HepG2 (cell line): ENCODE data around the gene ADAM19. TPM values are rescaled to one million over a fixed set of nuclear protein-coding genes. Genes with fewer than 3 reads are reported as not detected.

Source experiments
- ATAC-seq: fragments of 200-7000 bp; cut with Tn5 transposase; 3 replicates; pipeline ENCODE4 v1.9.1; 2020; ENCODE audit warnings: mild to moderate bottlenecking, moderate library complexity
- BruUV-seq: library from RNA; stranded (reverse); fragments of 400-500 nt; replicated peaks from 2 replicates; lab custom pipeline; 2021; lab: Mats Ljungman, UMichigan
- CTCF ChIA-PET: fragments of 300-600 bp; formaldehyde crosslinking; extraction: SDS; loops from one replicate; lab custom pipeline; 2021; ENCODE audit warnings: low total read pairs, inconsistent platforms, low intra/inter-chr PET ratio; lab: Yijun Ruan, JAX
- POLR2A ChIA-PET: fragments of 350-600 bp; sonication (Branson Sonifier 250); formaldehyde crosslinking; loops from one replicate; lab custom pipeline; 2020; ENCODE audit warnings: antibody characterized with exemption, inconsistent platforms; lab: Yijun Ruan, JAX
- DNase-seq: peaks from one replicate; pipeline ENCODE4 v3.0.0-alpha.2; 2015; ENCODE audit warnings: low spot score
- FAIRE-seq: peaks from 3 replicates; lab custom pipeline; 2011; peaks lifted over from hg19 to GRCh38; lab: Jason Lieb, UNC
- H2AFZ ChIP-seq: one replicate; pipeline ENCODE4 v1.6.1; 2011; ENCODE audit warnings: low read length, inconsistent platforms
- H3K27ac ChIP-seq: fragments of 300-600 bp; 3 replicates; pipeline ENCODE4 v1.8.0; 2011; ENCODE audit warnings: mixed run types, mild to moderate bottlenecking, mixed read lengths, low read length, inconsistent platforms; ENCODE audit not compliant: insufficient read depth; ENCODE audit errors: extremely low read length
- H3K27me3 ChIP-seq, 2 experiments: fragments of 200-600 bp in 1 of 2; 2 replicates in 1 of 2; 3 replicates in 1 of 2; pipeline versions ENCODE4 v1.6.0 to v1.8.0; 2011; ENCODE audit warnings: low read length in 2 of 2, mild to moderate bottlenecking in 2 of 2, moderate library complexity in 2 of 2, inconsistent platforms in 1 of 2; ENCODE audit not compliant: insufficient read depth in 2 of 2, control insufficient read depth in 1 of 2
- H3K36me3 ChIP-seq, 2 experiments: fragments of 200-600 bp in 1 of 2; replicated peaks in 1 of 2; 2 replicates in 1 of 2; 3 replicates in 1 of 2; pipeline versions ENCODE4 v1.5.1 to v1.8.0; 2011; ENCODE audit warnings: low read length in 2 of 2, inconsistent platforms in 1 of 2; ENCODE audit not compliant: insufficient read depth in 2 of 2, control insufficient read depth in 1 of 2
- H3K4me1 ChIP-seq: 2 replicates; pipeline ENCODE4 v1.5.1; 2012; ENCODE audit warnings: low read length, inconsistent platforms; ENCODE audit not compliant: insufficient read depth
- H3K4me2 ChIP-seq: 2 replicates; pipeline ENCODE4 v1.6.0; 2011; ENCODE audit warnings: low read depth, low read length, inconsistent platforms
- H3K4me3 ChIP-seq, 3 experiments: fragments of 200-600 bp in 1 of 3; sonication (generic), shearing (Covaris generic) in 1 of 3; replicated peaks in 1 of 3; 2 replicates each; pipeline ENCODE4 v1.5.1; 2011 to 2016; ENCODE audit warnings: low read length in 3 of 3, inconsistent platforms in 2 of 3, low read depth in 2 of 3, mild to moderate bottlenecking in 2 of 3, control low read depth in 1 of 3, mixed read lengths in 1 of 3; ENCODE audit not compliant: insufficient read depth in 1 of 3
- H3K79me2 ChIP-seq: one replicate; pipeline ENCODE4 v1.6.1; 2011; ENCODE audit warnings: low read length, inconsistent platforms; ENCODE audit not compliant: insufficient read depth
- H3K9ac ChIP-seq: 2 replicates; pipeline ENCODE4 v1.6.0; 2011; ENCODE audit warnings: mild to moderate bottlenecking, low read depth, low read length, inconsistent platforms; ENCODE audit not compliant: insufficient read depth
- H3K9me3 ChIP-seq: 2 replicates; pipeline ENCODE4 v1.5.1; 2012; ENCODE audit warnings: mild to moderate bottlenecking, low read length
- H4K20me1 ChIP-seq: 2 replicates; pipeline ENCODE4 v1.6.0; 2011; ENCODE audit warnings: inconsistent platforms, mild to moderate bottlenecking, low read length, moderate library complexity; ENCODE audit not compliant: insufficient read depth
- CENPBD1 ChIP-seq: sonication (generic); formaldehyde crosslinking; IDR thresholded peaks from 2 replicates; pipeline ENCODE4 v1.8.0; 2022; ENCODE audit warnings: missing genetic modification reagents, low read depth, mild to moderate bottlenecking, borderline replicate concordance
- CREBL2 ChIP-seq: sonication (generic); formaldehyde crosslinking; IDR thresholded peaks from 2 replicates; pipeline ENCODE4 v1.8.1; 2023; ENCODE audit warnings: missing genetic modification reagents, mild to moderate bottlenecking, borderline replicate concordance
- DNMT1 ChIP-seq: sonication (generic); formaldehyde crosslinking; IDR thresholded peaks from 2 replicates; pipeline ENCODE4 v1.5.1; 2020; ENCODE audit warnings: mild to moderate bottlenecking, missing genetic modification reagents
- HNF4G ChIP-seq, 2 experiments: sonication (generic) in 1 of 2; formaldehyde crosslinking in 1 of 2; IDR thresholded peaks; 2 replicates each; pipeline versions ENCODE4 v1.4.0 to v1.6.1; 2011 to 2020; ENCODE audit warnings: borderline replicate concordance in 2 of 2, low read depth in 2 of 2, mild to moderate bottlenecking in 2 of 2, low read length in 1 of 2, missing genetic modification reagents in 1 of 2, moderate library complexity in 1 of 2
- MATR3 ChIP-seq: sonication (generic); formaldehyde crosslinking; IDR thresholded peaks from 2 replicates; pipeline ENCODE4 v1.4.0; 2020; ENCODE audit warnings: missing genetic modification reagents
- PCBP2 ChIP-seq: fragments of 200-400 bp; formaldehyde crosslinking; optimal IDR thresholded peaks from 2 replicates; pipeline ENCODE3; 2018; ENCODE audit warnings: low read length, low read depth; ENCODE audit not compliant: poor library complexity, severe bottlenecking
- RNF219 ChIP-seq: sonication (generic); formaldehyde crosslinking; IDR thresholded peaks from 2 replicates; pipeline ENCODE4 v1.5.0; 2020; ENCODE audit warnings: mild to moderate bottlenecking, missing genetic modification reagents
- RXRA ChIP-seq: sonication (generic); formaldehyde crosslinking; IDR thresholded peaks from 2 replicates; pipeline ENCODE4 v1.5.1; 2020; ENCODE audit warnings: missing genetic modification reagents
- SCMH1 ChIP-seq: sonication (generic); formaldehyde crosslinking; IDR thresholded peaks from 2 replicates; pipeline ENCODE4 v1.9.0; 2021; ENCODE audit warnings: missing genetic modification reagents, mild to moderate bottlenecking, borderline replicate concordance
- SMARCC2 ChIP-seq: fragments of 450-650 bp; IDR thresholded peaks from 2 replicates; pipeline ENCODE4 v1.6.1; 2017; ENCODE audit warnings: antibody characterized with exemption, mild to moderate bottlenecking
- SP1 ChIP-seq, 2 experiments: fragments of 450-650 bp in 1 of 2; sonication (generic) in 1 of 2; formaldehyde crosslinking in 1 of 2; IDR thresholded peaks; 2 replicates each; pipeline versions ENCODE4 v1.4.0 to v1.6.1; 2016 to 2020; ENCODE audit warnings: missing genetic modification reagents in 1 of 2
- TRIM22 ChIP-seq: fragments of 450-650 bp; IDR thresholded peaks from 2 replicates; pipeline ENCODE4 v1.6.1; 2017
- ZNF367 ChIP-seq: sonication (generic); formaldehyde crosslinking; IDR thresholded peaks from 2 replicates; pipeline ENCODE4 v1.4.0; 2020; ENCODE audit warnings: missing genetic modification reagents, borderline replicate concordance
- ZNF629 ChIP-seq: sonication (generic); formaldehyde crosslinking; conservative IDR thresholded peaks from 2 replicates; pipeline ENCODE4 v1.5.0; 2020; ENCODE audit warnings: missing genetic modification reagents
- WGBS: methylation state at CpG from one replicate; pipeline ENCODE4 v1.1.6; 2017; ENCODE audit warnings: low lambda C conversion rate; 5-methylcytosine and 5-hydroxymethylcytosine counted together
- in situ Hi-C: cut with HindIII; loops from 2 replicates; pipeline ENCODE4 v1.10.0; 2017; ENCODE audit warnings: low pct_unique_long_range_greater_than_20kb; ENCODE audit not compliant: extremely low pct_ligation_motif_present
- intact Hi-C: fragments of 100-400 bp; cut with micrococcal nuclease; formaldehyde crosslinking; loops from one replicate; pipeline ENCODE4 v1.10.0; 2022; ENCODE audit not compliant: unreplicated experiment
- polyA plus RNA-seq, 8 experiments: library from polyadenylated mRNA; depleted of rRNA in 3 of 8; stranded (reverse) in 7 of 8; unstranded in 1 of 8; fragments of >200 nt; fragmentation: Illumina TruSeq in 4 of 8; extraction: Trizol in 4 of 8; gene quantifications; 2 replicates each; pipeline versions ENCODE4 v1.2.1 to v1.2.3, GENCODE V29; 2011 to 2016; ENCODE audit warnings: low read depth in 4 of 8, missing spikeins in 1 of 8, mixed read lengths in 1 of 8; ENCODE audit not compliant: insufficient read depth in 1 of 8
- total RNA-seq, 5 experiments: library from RNA; depleted of rRNA; stranded (reverse); fragments of >200 nt; fragmentation: Illumina TruSeq; extraction: Trizol; gene quantifications; 2 replicates each; pipeline ENCODE4 v1.2.3, GENCODE V29; 2016; ENCODE audit warnings: low read depth in 1 of 5

Gene ADAM19
- total and polyA plus RNA-seq, 2 of the 13 experiments (the other 11 are each of a cell fraction or from before 2014, with no cell fraction given) = 0.38 to 0.74 TPM

- Histone ChIP-seq H3K27ac (no peak overlapping the region), H3K4me2 (no peak overlapping the region), H3K4me3 (no peak overlapping the region), H3K9ac (no peak overlapping the region), H3K4me1 (peaks cover 17% of the 10 kb centered on the region), H3K36me3 (no peaks in the 10 kb centered on the region), H2AFZ (no peak overlapping the region), H4K20me1 (no peaks in the 10 kb centered on the region), H3K27me3 (no peaks in the 10 kb centered on the region), H3K9me3 (no peaks in the 10 kb centered on the region), H3K79me2 (no peaks in the 10 kb centered on the region)
- BruUV-seq = no TSS peak
- ATAC-seq (no peak), DNase-seq (no peak), FAIRE-seq (no peak)
- CTCF ChIA-PET = no interaction called here
- TF ChIP-seq CREBL2 (CRISPR knock-in tag) (no peak), PCBP2 (no peak), ZNF367 (CRISPR knock-in tag) (no peak), CENPBD1 (CRISPR knock-in tag) (no peak)
- intact Hi-C loops (no loop called here), in situ Hi-C loops (no loop called here)
- 55% methylated on average over 11 of the region's 11 CpGs for WGBS
- POLR2A ChIA-PET = no interaction called here
These were observed 84.0 kb downstream of the ADAM19 start for GRCh38 chr5:157491471-157491995.

GRCh38 chr5:157487358-157487757 is 88.2 kb downstream of the ADAM19 start:
- no peaks in the 10 kb centered on the region for H3K27me3 ChIP-seq
- no peak overlapping the region for H3K4me2 ChIP-seq
- BruUV-seq = no TSS peak
- H3K36me3 ChIP-seq = no peaks in the 10 kb centered on the region
- POLR2A ChIA-PET = no interaction called here
- no peak for ATAC-seq
- no peak overlapping the region for H3K9ac ChIP-seq
- in situ Hi-C loops = no loop called here
- CTCF ChIA-PET = no interaction called here
- H2AFZ ChIP-seq = no peak overlapping the region
- no peak overlapping the region for H3K4me3 ChIP-seq
- H3K9me3 ChIP-seq = no peaks in the 10 kb centered on the region
- H3K27ac ChIP-seq = no peak overlapping the region
- peaks cover 33% of the 10 kb centered on the region for H3K4me1 ChIP-seq
- H3K79me2 ChIP-seq = no peaks in the 10 kb centered on the region
- DNase-seq = no peak
- 90% methylated on average over 3 of the region's 3 CpGs for WGBS
- no peaks in the 10 kb centered on the region for H4K20me1 ChIP-seq
- FAIRE-seq = no peak
- intact Hi-C loops = no loop called here
- TF ChIP-seq HNF4G (IDR thresholded peaks at IDR 0.05; ENCODE audit: borderline replicate concordance, low read depth, low read length) (no peak), HNF4G (CRISPR knock-in tag; IDR thresholded peaks at IDR 0.05; ENCODE audit: borderline replicate concordance, low read depth) (no peak), SMARCC2 (no peak), RNF219 (CRISPR knock-in tag) (no peak), MATR3 (CRISPR knock-in tag) (no peak), TRIM22 (no peak), ZNF629 (CRISPR knock-in tag) (no peak), RXRA (CRISPR knock-in tag) (no peak), SP1 (IDR thresholded peaks at IDR 0.05) (no peak), SP1 (CRISPR knock-in tag; IDR thresholded peaks at IDR 0.05) (no peak), SCMH1 (CRISPR knock-in tag) (no peak), DNMT1 (no peak)
